Pulmonary artery endothelial cell (primary cell): Measurements from ENCODE around the gene JOSD1. TPM values are rescaled to one million over a fixed set of nuclear protein-coding genes. Genes with fewer than 3 reads are reported as not detected.
"Not testable (repeated sequence)": the region's sequence is repeated elsewhere in the genome, so short reads cannot be mapped to it uniquely, and the experiment has no call there.

Experiments used
- DNase-seq: peaks from one replicate; pipeline ENCODE4 v3.0.0-alpha.2; 2011; ENCODE audit warnings: low read depth, low spot score
- total RNA-seq: library from RNA; depleted of rRNA; stranded (reverse); fragments of >200 nt; gene quantifications from 2 replicates; pipeline ENCODE4 v1.2.3, GENCODE V29; 2014

JOSD1 gene
- total RNA-seq, 1 donor from 2014 or later = 95.2 TPM

- DNase-seq = no peak
Observed at GRCh38 chr22:38694049-38694448, 6.7 kb downstream of the JOSD1 start.

GRCh38 chr22:38689651-38690050 lies 11.1 kb downstream of the JOSD1 start:
- DNase-seq = no peak

- DNase-seq = no peak
Observed at GRCh38 chr22:38685761-38686160, 15.0 kb downstream of the JOSD1 start.

GRCh38 chr22:38684895-38685294 lies 15.8 kb downstream of the JOSD1 start:
- no peak for DNase-seq

- peak; percentile 60 for DNase-seq
Observed at GRCh38 chr22:38681582-38682335, 19.0 kb downstream of the JOSD1 start, which contains the start of gene TOMM22. Gene TOMM22, plus strand, starts transcription at chr22:38681957. Its CDS starts 22 bp downstream, at chr22:38681979.

GRCh38 chr22:38675833-38676232 lies 24.9 kb downstream of the JOSD1 start:
- no peak for DNase-seq

GRCh38 chr22:38674888-38675287 lies 25.9 kb downstream of the JOSD1 start:
- DNase-seq = no peak

- DNase-seq = no peak
Observed at GRCh38 chr22:38657045-38657909, 43.5 kb downstream of the JOSD1 start.

GRCh38 chr22:38656256-38657044 lies 44.3 kb downstream of the JOSD1 start, which contains the start of the genes CBY1 and FAM227A:
Gene CBY1, plus strand, starts transcription at chr22:38656638. Its CDS starts 11,417 bp downstream, at chr22:38668055.
Gene FAM227A, minus strand, starts transcription at chr22:38656392. Its CDS starts 6,224 bp downstream, at chr22:38650168.
- DNase-seq = peak; percentile 59

GRCh38 chr22:38655519-38656255 lies 45.1 kb downstream of the JOSD1 start:
- DNase-seq = no peak

- no peak for DNase-seq
Observed at GRCh38 chr22:38653741-38654140, 47.0 kb downstream of the JOSD1 start.

- no peak for DNase-seq
Observed at GRCh38 chr22:38652859-38653258, 47.9 kb downstream of the JOSD1 start.

GRCh38 chr22:38649841-38650522 lies 50.8 kb downstream of the JOSD1 start:
- DNase-seq = no peak

GRCh38 chr22:38645430-38645829 lies 55.3 kb downstream of the JOSD1 start:
- no peak for DNase-seq

GRCh38 chr22:38644245-38644644 lies 56.5 kb downstream of the JOSD1 start:
- not testable (repeated sequence) for DNase-seq

- DNase-seq = no peak
Observed at GRCh38 chr22:38641476-38642040, 59.2 kb downstream of the JOSD1 start.

- no peak for DNase-seq
Observed at GRCh38 chr22:38638728-38639127, 62.0 kb downstream of the JOSD1 start.

GRCh38 chr22:38638216-38638615 lies 62.5 kb downstream of the JOSD1 start:
- no peak for DNase-seq
